CD4-positive, alpha-beta T cell (primary cell): ENCODE data around the gene POLD1. TPM values are rescaled to one million over a fixed set of nuclear protein-coding genes. Genes with fewer than 3 reads are reported as not detected.

Experiments used
- ATAC-seq: fragments of 200-7000 bp; cut with Tn5 transposase; one replicate; pipeline ENCODE4 v1.10.0; 2022; ENCODE audit warnings: mild to moderate bottlenecking; ENCODE audit not compliant: poor library complexity
- CTCF ChIA-PET: fragments of 350-600 bp; sonication (Branson Sonifier 250); formaldehyde crosslinking; loops from one replicate; lab custom pipeline; 2021; ENCODE audit warnings: antibody characterized with exemption, inconsistent platforms; lab: Charles Lee
- POLR2A ChIA-PET: fragments of 350-600 bp; sonication (Branson Sonifier 250); formaldehyde crosslinking; loops from one replicate; lab custom pipeline; 2021; ENCODE audit warnings: antibody characterized with exemption, inconsistent platforms; lab: Charles Lee
- DNase-seq, 14 experiments: peaks; one replicate each; pipeline ENCODE4 v3.0.0-alpha.2; 2013 to 2020; ENCODE audit warnings: mixed read lengths in 2 of 14
- H3K27ac ChIP-seq, 2 donors: one replicate each; pipeline versions ENCODE4 v1.5.1 to v1.7.0; 2013; ENCODE audit warnings: low read length in 2 of 2, low read depth in 1 of 2, mild to moderate bottlenecking in 1 of 2
- H3K27me3 ChIP-seq, 2 experiments: 1 replicate in 1 of 2; 2 replicates in 1 of 2; pipeline versions ENCODE4 v1.6.1 to v1.7.0; 2013; ENCODE audit warnings: low read length in 2 of 2, control low read depth in 1 of 2, mild to moderate bottlenecking in 1 of 2, moderate library complexity in 1 of 2; ENCODE audit not compliant: insufficient read depth in 2 of 2, control insufficient read depth in 1 of 2
- H3K36me3 ChIP-seq: one replicate; pipeline ENCODE4 v1.6.1; 2013; ENCODE audit warnings: low read length, control low read depth; ENCODE audit not compliant: insufficient read depth
- H3K4me1 ChIP-seq: one replicate; pipeline ENCODE4 v1.6.1; 2013; ENCODE audit warnings: low read length, control low read depth; ENCODE audit not compliant: insufficient read depth
- H3K4me3 ChIP-seq: one replicate; pipeline ENCODE4 v1.5.1; 2013; ENCODE audit warnings: mild to moderate bottlenecking, low read length, moderate library complexity
- H3K9me3 ChIP-seq, 2 experiments: 1 replicate in 1 of 2; 2 replicates in 1 of 2; pipeline versions ENCODE4 v1.6.1 to v1.7.0; 2013; ENCODE audit warnings: low read length in 2 of 2, mild to moderate bottlenecking in 2 of 2, control low read depth in 1 of 2, moderate library complexity in 1 of 2; ENCODE audit not compliant: control insufficient read depth in 1 of 2, insufficient read depth in 1 of 2
- H3K27ac Mint-ChIP-seq: one replicate; pipeline ENCODE4 v1.8.0; 2020; ENCODE audit warnings: mixed read lengths
- H3K27me3 Mint-ChIP-seq: one replicate; pipeline ENCODE4 v1.8.0; 2021; ENCODE audit warnings: mixed read lengths
- H3K36me3 Mint-ChIP-seq: one replicate; pipeline ENCODE4 v1.8.0; 2021; ENCODE audit warnings: low read depth, mixed read lengths
- H3K4me1 Mint-ChIP-seq: one replicate; pipeline ENCODE4 v1.8.0; 2021; ENCODE audit warnings: low read depth, mixed read lengths
- H3K4me3 Mint-ChIP-seq: one replicate; pipeline ENCODE4 v1.8.0; 2020; ENCODE audit warnings: mild to moderate bottlenecking, mixed read lengths
- H3K9me3 Mint-ChIP-seq: one replicate; pipeline ENCODE4 v1.8.0; 2020; ENCODE audit warnings: mixed read lengths
- intact Hi-C, 2 experiments: fragments of 100-400 bp; cut with DNase I in 1 of 2; cut with micrococcal nuclease in 1 of 2; formaldehyde crosslinking; loops; one replicate each; pipeline versions ENCODE4 v1.15.1 to v1.9.0; 2023 to 2025; cut with DNase I, micrococcal nuclease
- total RNA-seq, 174 experiments: library from RNA in 2 of 174; stranded (reverse) in 2 of 174; gene quantifications; one replicate each; pipeline ENCODE4 v1.2.3 and lab custom pipeline; 2021 to 2026
- TF ChIP-seq, protein P1 (sequence below): fragments of 200-600 bp; IDR thresholded peaks from one replicate; pipeline ENCODE4 v1.8.0; 2022; ENCODE audit warnings: antibody characterized with exemption, mild to moderate bottlenecking

The POLD1 gene
- total RNA-seq, 2 experiments from 2014 or later: 22.1 to 24.2 TPM

DNA sequence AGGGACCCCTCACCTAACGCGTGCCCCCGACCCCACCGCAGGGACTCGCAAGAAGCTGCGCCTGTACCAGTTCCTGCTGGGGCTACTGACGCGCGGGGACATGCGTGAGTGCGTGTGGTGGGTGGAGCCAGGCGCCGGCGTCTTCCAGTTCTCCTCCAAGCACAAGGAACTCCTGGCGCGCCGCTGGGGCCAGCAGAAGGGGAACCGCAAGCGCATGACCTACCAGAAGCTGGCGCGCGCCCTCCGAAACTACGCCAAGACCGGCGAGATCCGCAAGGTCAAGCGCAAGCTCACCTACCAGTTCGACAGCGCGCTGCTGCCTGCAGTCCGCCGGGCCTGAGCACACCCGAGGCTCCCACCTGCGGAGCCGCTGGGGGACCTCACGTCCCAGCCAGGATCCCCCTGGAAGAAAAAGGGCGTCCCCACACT, 43.9 kb downstream of the POLD1 start:
- H3K27ac Mint-ChIP-seq: peak overlapping the region; percentile 14
- H3K27ac ChIP-seq: no peak overlapping the region
- H3K9me3 ChIP-seq: peaks cover 0 to 6% of the 10 kb centered on the region in 2 experiments
- H3K36me3 ChIP-seq: no peaks in the 10 kb centered on the region
- TF ChIP-seq, protein P1, sequence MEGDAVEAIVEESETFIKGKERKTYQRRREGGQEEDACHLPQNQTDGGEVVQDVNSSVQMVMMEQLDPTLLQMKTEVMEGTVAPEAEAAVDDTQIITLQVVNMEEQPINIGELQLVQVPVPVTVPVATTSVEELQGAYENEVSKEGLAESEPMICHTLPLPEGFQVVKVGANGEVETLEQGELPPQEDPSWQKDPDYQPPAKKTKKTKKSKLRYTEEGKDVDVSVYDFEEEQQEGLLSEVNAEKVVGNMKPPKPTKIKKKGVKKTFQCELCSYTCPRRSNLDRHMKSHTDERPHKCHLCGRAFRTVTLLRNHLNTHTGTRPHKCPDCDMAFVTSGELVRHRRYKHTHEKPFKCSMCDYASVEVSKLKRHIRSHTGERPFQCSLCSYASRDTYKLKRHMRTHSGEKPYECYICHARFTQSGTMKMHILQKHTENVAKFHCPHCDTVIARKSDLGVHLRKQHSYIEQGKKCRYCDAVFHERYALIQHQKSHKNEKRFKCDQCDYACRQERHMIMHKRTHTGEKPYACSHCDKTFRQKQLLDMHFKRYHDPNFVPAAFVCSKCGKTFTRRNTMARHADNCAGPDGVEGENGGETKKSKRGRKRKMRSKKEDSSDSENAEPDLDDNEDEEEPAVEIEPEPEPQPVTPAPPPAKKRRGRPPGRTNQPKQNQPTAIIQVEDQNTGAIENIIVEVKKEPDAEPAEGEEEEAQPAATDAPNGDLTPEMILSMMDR: no peak
- H3K36me3 Mint-ChIP-seq: no peaks in the 10 kb centered on the region
- peak overlapping the region; percentile 37 for H3K4me3 ChIP-seq
- H3K27me3 ChIP-seq: peaks cover 6 to 17% of the 10 kb centered on the region in 2 experiments
- ATAC-seq (peak; percentile 47), DNase-seq (peak in 11 of 14 experiments; percentile 10 to 80 (median 41))
- H3K27me3 Mint-ChIP-seq: peaks cover 24% of the 10 kb centered on the region
- H3K4me1 ChIP-seq: peaks cover 28% of the 10 kb centered on the region
- no peaks in the 10 kb centered on the region for H3K9me3 Mint-ChIP-seq
- peak overlapping the region; percentile 65 for H3K4me3 Mint-ChIP-seq
- ChIA-PET CTCF (no interaction called here), POLR2A (interaction anchor here (0.6 kb wide), 1 partner anchor 62 kb away, joined by 3 read pairs; no protein-coding TSS in a partner anchor)
- intact Hi-C loops: no loop called here
- H3K4me1 Mint-ChIP-seq: peaks cover 19% of the 10 kb centered on the region

DNA sequence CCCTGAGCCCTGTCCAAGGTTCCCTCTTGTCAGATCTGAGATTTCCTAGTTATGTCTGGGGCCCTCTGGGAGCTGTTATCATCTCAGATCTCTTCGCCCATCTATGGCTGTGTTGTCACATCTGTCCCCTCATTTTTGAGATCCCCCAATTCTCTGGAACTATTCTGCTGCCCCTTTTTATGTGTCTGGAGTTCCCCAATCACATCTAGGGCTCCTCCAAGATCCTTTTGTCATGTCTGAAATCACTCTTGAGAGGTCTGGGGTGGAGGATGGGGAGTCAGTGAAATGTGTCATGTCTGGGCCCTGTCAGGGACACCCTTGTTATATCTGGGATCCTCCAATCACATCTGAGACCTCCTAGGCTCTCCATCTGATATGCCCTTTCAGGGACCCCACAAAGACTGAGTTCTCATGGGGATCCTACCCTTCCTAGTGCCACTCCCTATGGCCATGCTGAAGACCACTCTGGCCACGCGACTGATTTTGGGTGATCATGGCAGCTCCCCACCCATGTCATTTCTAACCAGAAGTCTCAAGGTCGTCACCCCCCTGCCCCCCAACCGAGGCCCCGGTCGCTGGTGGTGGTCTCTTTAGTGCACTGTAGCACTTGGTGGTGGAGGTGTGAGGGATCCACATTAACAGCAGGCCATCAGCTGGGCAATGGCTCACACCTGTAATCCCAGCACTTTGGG, 44.8 kb downstream of the POLD1 start:
- no peaks in the 10 kb centered on the region for H3K36me3 ChIP-seq
- H3K4me1 ChIP-seq: peaks cover 28% of the 10 kb centered on the region
- Mint-ChIP-seq H3K36me3 (no peaks in the 10 kb centered on the region), H3K4me1 (peaks cover 19% of the 10 kb centered on the region), H3K27me3 (peaks cover 26% of the 10 kb centered on the region), H3K27ac (peak overlapping the region; percentile 35), H3K9me3 (no peaks in the 10 kb centered on the region), H3K4me3 (peak overlapping the region; percentile 66)
- ATAC-seq: no peak
- no peak overlapping the region for H3K27ac ChIP-seq
- peaks cover 0 to 4% of the 10 kb centered on the region in 2 experiments for H3K9me3 ChIP-seq
- CTCF ChIA-PET: no interaction called here
- DNase-seq: peak in 1 of 14 experiments; percentile 12
- intact Hi-C loops: no loop called here
- peaks cover 6 to 17% of the 10 kb centered on the region in 2 experiments for H3K27me3 ChIP-seq
- H3K4me3 ChIP-seq: no peak overlapping the region
- POLR2A ChIA-PET: no interaction called here
- TF ChIP-seq, protein P1: no peak

DNA sequence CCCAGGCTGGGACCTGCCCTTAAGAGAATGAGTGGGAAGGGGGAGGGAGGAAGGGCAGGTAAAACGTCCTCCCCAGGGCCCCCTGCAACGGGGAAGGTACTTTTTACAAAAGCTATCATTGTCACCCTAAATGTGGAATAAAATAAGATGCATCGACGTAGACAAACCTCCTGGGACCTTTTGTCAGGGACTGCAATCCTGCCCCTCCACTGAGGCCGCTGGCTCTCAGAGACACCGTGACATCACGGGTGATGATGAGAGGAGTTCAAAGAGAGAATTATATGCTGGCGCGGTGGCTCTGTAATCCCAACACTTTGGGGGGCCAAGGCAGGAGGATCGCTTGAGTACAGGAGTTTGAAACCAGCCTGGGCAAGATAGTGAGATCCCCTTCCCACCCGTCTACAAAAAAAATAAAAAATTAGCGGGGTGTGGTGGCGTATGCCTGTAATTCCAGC, 46.8 kb downstream of the POLD1 start:
- ATAC-seq (no peak), DNase-seq (no peak)
- peak overlapping the region; percentile 68 for H3K4me3 ChIP-seq
- Mint-ChIP-seq H3K27ac (peak overlapping the region; percentile 76), H3K9me3 (no peaks in the 10 kb centered on the region), H3K4me1 (peaks cover 19% of the 10 kb centered on the region), H3K36me3 (no peaks in the 10 kb centered on the region), H3K4me3 (peak overlapping the region; percentile 92), H3K27me3 (peaks cover 28% of the 10 kb centered on the region)
- H3K4me1 ChIP-seq: peaks cover 28% of the 10 kb centered on the region
- TF ChIP-seq, protein P1: no peak
- H3K27ac ChIP-seq: peak overlapping the region in 1 of 2 donors; percentile 37
- intact Hi-C loops: loop anchor here in 1 of 2 experiments (2.0 to 5.0 kb wide), 3 partner anchors 46 to 371 kb away; partner anchors contain the start of genes ASPDH, JOSD2 and POLD1
- H3K27me3 ChIP-seq: peaks cover 6 to 19% of the 10 kb centered on the region in 2 experiments
- CTCF ChIA-PET: no interaction called here
- peaks cover 0 to 4% of the 10 kb centered on the region in 2 experiments for H3K9me3 ChIP-seq
- POLR2A ChIA-PET: interaction anchor here (1.0 to 1.4 kb wide), 3 partner anchors 55 to 81 kb away, joined by 3 to 4 read pairs (median 3); partner anchors contain the start of genes JOSD2 and NR1H2
- no peaks in the 10 kb centered on the region for H3K36me3 ChIP-seq
